Measurements from ENCODE around the gene ANXA11. TPM values are rescaled to one million over a fixed set of nuclear protein-coding genes. Genes with fewer than 3 reads are reported as not detected.

Gene ANXA11
- total and polyA plus RNA-seq, 9 of the 15 experiments (the other 6 are each of a cell fraction or from before 2014, with no cell fraction given) = 43.6 to 212 (median 109) TPM

DNA sequence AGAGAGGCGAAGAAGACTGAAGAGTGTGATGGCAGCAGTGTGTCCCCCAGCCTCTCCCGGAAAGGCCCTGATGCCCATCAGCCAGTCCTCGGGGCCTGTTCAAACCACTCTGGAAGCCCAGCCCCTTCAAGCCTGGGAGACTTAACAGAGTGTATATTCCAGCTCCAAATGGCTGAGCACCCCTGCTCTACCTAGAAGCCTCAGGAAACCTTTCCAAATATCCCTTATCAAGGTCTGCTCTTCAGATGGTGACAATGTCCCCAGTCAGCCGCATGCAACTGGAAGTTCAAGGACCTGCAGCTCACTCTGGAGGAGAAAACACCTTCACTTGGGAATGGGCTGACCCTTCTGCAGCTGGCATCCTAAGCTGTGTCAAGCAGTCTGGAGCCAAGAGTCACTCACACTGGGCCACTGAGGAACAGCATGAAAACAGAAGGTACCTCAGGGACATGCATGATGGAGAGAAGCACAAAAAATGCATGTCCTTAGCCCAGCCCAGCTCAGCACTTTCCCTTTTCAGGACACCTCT, 10.2 kb downstream of the ANXA11 start (continued):
- no peak for TF ChIP-seq JUNB (CRISPR knock-in tag; conservative IDR thresholded peaks at IDR 0.05)
- no peak for TF ChIP-seq COPS2 (conservative IDR thresholded peaks at IDR 0.05)
- TF ChIP-seq, protein P1, sequence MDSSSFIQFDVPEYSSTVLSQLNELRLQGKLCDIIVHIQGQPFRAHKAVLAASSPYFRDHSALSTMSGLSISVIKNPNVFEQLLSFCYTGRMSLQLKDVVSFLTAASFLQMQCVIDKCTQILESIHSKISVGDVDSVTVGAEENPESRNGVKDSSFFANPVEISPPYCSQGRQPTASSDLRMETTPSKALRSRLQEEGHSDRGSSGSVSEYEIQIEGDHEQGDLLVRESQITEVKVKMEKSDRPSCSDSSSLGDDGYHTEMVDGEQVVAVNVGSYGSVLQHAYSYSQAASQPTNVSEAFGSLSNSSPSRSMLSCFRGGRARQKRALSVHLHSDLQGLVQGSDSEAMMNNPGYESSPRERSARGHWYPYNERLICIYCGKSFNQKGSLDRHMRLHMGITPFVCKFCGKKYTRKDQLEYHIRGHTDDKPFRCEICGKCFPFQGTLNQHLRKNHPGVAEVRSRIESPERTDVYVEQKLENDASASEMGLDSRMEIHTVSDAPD (CRISPR knock-in tag; IDR thresholded peaks at IDR 0.05) = no peak
- TF ChIP-seq BDP1 (IDR thresholded peaks at IDR 0.05; ENCODE audit: insufficient read depth, insufficient read length) = no peak

DNA sequence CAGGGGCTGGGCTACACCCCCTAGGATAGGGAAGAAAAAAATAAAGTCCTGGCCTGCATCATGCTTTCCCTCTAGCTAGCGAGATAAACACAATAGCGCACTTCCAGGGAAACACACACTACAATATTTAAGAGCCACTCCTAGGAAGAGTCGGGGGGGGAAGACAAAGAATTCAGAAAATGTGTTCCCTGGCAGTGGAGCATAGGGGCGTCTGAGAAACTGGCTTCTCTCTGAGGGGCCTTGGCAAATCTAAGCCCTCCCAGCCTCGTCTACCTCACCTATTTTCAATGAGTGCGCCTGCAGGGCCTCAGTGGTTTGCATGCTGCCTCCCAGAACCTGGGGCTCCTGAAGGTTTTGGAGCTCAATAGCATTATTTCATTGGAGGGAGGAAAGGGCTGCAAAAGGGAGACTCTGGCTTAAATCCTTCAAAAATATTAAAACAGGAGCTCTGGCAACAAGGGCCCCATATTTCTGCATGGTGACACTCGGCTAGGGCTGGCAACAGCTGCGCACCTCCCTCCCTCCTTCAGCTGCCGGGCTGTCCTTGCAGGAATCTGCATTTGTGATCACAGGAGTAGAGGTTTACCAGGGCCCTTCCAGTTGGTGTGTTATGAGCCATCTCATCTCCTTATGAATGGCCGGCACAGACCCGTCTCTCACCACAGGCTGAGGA, 10.8 kb downstream of the ANXA11 start:
- H3K79me2 ChIP-seq (ENCODE audit: control insufficient read depth, insufficient read depth, low read length) = peaks cover 94% of the 10 kb centered on the region
- H3K27me3 ChIP-seq (ENCODE audit: control insufficient read depth in 2 of 2, insufficient read depth in 2 of 2, low read length in 2 of 2) = no peaks in the 10 kb centered on the region
- POLR2A ChIA-PET = interaction anchor here (1.0 to 3.5 kb wide), 6 partner anchors 9 to 42 kb away, joined by 3 to 16 read pairs (median 6); partner anchors contain the start of gene ANXA11
- 0 out of 2 replicates have a peak, but pooled peaks cover 6% of the 10 kb centered on the region for H4K20me1 ChIP-seq (replicated peaks; ENCODE audit: control insufficient read depth, insufficient read depth, low read length)
- H3K27ac ChIP-seq (ENCODE audit: extremely low read depth, low read depth, low read length) = no peak overlapping the region
- peaks cover 33% of the 10 kb centered on the region; the same call in 2 of the 3 replicates for H3K36me3 ChIP-seq (ENCODE audit: control insufficient read depth, insufficient read depth, low read length)
- H3K4me1 ChIP-seq (replicated peaks in 1 of 2; ENCODE audit: control insufficient read depth in 2 of 2, insufficient read depth in 2 of 2, low read length in 2 of 2) = peaks cover 6 to 11% of the 10 kb centered on the region in 2 experiments
- H3K9me1 ChIP-seq (ENCODE audit: control insufficient read depth, insufficient read depth, low read length) = peaks cover 3% of the 10 kb centered on the region
- intact Hi-C loops (cut with micrococcal nuclease) (no loop called here), in situ Hi-C loops (cut with MboI) (no loop called here)
- ATAC-seq = no peak
- H3K9ac ChIP-seq (ENCODE audit: insufficient read depth in 1 of 2, low read depth in 2 of 2, low read length in 2 of 2) = no peak overlapping the region
- no peak overlapping the region for H3K4me2 ChIP-seq (ENCODE audit: insufficient read depth, low read length)
- no peak overlapping the region for H2AFZ ChIP-seq (ENCODE audit: low read depth, low read length)
- BruUV-seq (replicated peaks) = no TSS peak
- TF ChIP-seq MEF2D (tag; conservative IDR thresholded peaks at IDR 0.05; ENCODE audit: low read depth) (no peak), YY1 (IDR thresholded peaks at IDR 0.05; ENCODE audit: borderline replicate concordance in 1 of 3, control insufficient read depth in 1 of 3, extremely low read depth in 1 of 3, insufficient read depth in 3 of 3, insufficient read length in 1 of 3, insufficient replicate concordance in 2 of 3, low read depth in 1 of 3, low read length in 2 of 3) (no peak), HDAC2 (IDR thresholded peaks at IDR 0.05) (no peak), HNRNPH1 (optimal IDR thresholded peaks at IDR 0.05; ENCODE audit: low read depth, low read length) (no peak)
- TF ChIP-seq, protein P2, sequence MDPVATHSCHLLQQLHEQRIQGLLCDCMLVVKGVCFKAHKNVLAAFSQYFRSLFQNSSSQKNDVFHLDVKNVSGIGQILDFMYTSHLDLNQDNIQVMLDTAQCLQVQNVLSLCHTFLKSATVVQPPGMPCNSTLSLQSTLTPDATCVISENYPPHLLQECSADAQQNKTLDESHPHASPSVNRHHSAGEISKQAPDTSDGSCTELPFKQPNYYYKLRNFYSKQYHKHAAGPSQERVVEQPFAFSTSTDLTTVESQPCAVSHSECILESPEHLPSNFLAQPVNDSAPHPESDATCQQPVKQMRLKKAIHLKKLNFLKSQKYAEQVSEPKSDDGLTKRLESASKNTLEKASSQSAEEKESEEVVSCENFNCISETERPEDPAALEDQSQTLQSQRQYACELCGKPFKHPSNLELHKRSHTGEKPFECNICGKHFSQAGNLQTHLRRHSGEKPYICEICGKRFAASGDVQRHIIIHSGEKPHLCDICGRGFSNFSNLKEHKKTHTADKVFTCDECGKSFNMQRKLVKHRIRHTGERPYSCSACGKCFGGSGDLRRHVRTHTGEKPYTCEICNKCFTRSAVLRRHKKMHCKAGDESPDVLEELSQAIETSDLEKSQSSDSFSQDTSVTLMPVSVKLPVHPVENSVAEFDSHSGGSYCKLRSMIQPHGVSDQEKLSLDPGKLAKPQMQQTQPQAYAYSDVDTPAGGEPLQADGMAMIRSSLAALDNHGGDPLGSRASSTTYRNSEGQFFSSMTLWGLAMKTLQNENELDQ (CRISPR knock-in tag; IDR thresholded peaks at IDR 0.05; ENCODE audit: borderline replicate concordance) = no peak
- TF ChIP-seq, protein P3, sequence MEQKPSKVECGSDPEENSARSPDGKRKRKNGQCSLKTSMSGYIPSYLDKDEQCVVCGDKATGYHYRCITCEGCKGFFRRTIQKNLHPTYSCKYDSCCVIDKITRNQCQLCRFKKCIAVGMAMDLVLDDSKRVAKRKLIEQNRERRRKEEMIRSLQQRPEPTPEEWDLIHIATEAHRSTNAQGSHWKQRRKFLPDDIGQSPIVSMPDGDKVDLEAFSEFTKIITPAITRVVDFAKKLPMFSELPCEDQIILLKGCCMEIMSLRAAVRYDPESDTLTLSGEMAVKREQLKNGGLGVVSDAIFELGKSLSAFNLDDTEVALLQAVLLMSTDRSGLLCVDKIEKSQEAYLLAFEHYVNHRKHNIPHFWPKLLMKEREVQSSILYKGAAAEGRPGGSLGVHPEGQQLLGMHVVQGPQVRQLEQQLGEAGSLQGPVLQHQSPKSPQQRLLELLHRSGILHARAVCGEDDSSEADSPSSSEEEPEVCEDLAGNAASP (IDR thresholded peaks at IDR 0.05) = no peak
- WGBS (ENCODE audit: insufficient coverage, low coverage, missing lambda C conversion rate) = 81% methylated on average over 11 of the region's 11 CpGs
- CTCF ChIA-PET (ENCODE audit: low intra/inter-chr PET ratio) = no interaction called here
- peaks cover 6% of the 10 kb centered on the region for H3K9me3 ChIP-seq (replicated peaks; ENCODE audit: control insufficient read depth, insufficient read depth, low read depth, low read length)
- no peak for FAIRE-seq
- no peak for DNase-seq (ENCODE audit: extremely low read depth in 1 of 4, low spot score in 3 of 4)
- no peak overlapping the region for H3K4me3 ChIP-seq

Data from K562 (cell line).